GM21529 (cell line): Measurements from ENCODE around the gene SNX21.
"Not testable (repeated sequence)": the region's sequence is repeated elsewhere in the genome, so short reads cannot be mapped to it uniquely, and the experiment has no call there.

Experiments
- ATAC-seq: cut with Tn5 transposase; IDR thresholded peaks from one replicate; pipeline ENCODE4 v1.9.1; 2021; ENCODE audit not compliant: unreplicated experiment

Gene SNX21

GRCh38 chr20:45833030-45833882 lies at the start of gene SNX21:
TSS of gene SNX21 (plus strand) at chr20:45833799. CDS start at chr20:45833920, 121 bp downstream.
- no peak for ATAC-seq

GRCh38 chr20:45788351-45788750 lies 45.2 kb upstream of the SNX21 start:
- no peak for ATAC-seq

GRCh38 chr20:45792317-45793118 lies 41.1 kb upstream of the SNX21 start:
- peak; percentile 27 for ATAC-seq

- no peak for ATAC-seq
Measured at GRCh38 chr20:45796337-45797065, 37.1 kb upstream of the SNX21 start.

GRCh38 chr20:45797510-45797909 lies 36.1 kb upstream of the SNX21 start:
- not testable (repeated sequence) for ATAC-seq

GRCh38 chr20:45797955-45798354 lies 35.6 kb upstream of the SNX21 start:
- ATAC-seq = not testable (repeated sequence)

- peak; percentile 57 for ATAC-seq
Measured at GRCh38 chr20:45798935-45799642, 34.5 kb upstream of the SNX21 start.

GRCh38 chr20:45801851-45802250 lies 31.7 kb upstream of the SNX21 start:
- no peak for ATAC-seq

- no peak for ATAC-seq
Measured at GRCh38 chr20:45810191-45810970, 23.2 kb upstream of the SNX21 start.

- ATAC-seq = peak; percentile 98
Measured at GRCh38 chr20:45812157-45813005, 21.2 kb upstream of the SNX21 start, which contains the start of gene UBE2C. TSS of gene UBE2C (plus strand) at chr20:45812644. CDS start at chr20:45812696, 52 bp downstream.

GRCh38 chr20:45813006-45813340 lies 20.6 kb upstream of the SNX21 start:
- ATAC-seq = no peak

- no peak for ATAC-seq
Measured at GRCh38 chr20:45813489-45813888, 20.1 kb upstream of the SNX21 start.

- ATAC-seq = no peak
Measured at GRCh38 chr20:45814314-45814713, 19.3 kb upstream of the SNX21 start.

GRCh38 chr20:45816951-45817350 lies 16.6 kb upstream of the SNX21 start:
- ATAC-seq = no peak

GRCh38 chr20:45817376-45818194 lies 16.0 kb upstream of the SNX21 start:
- ATAC-seq = no peak

- no peak for ATAC-seq
Measured at GRCh38 chr20:45818239-45818638, 15.4 kb upstream of the SNX21 start.

- no peak for ATAC-seq
Measured at GRCh38 chr20:45819466-45819865, 14.1 kb upstream of the SNX21 start.

- ATAC-seq = no peak
Measured at GRCh38 chr20:45821947-45822346, 11.7 kb upstream of the SNX21 start.
